T47D (cell line): Measurements from ENCODE around the gene RPUSD3.
"Not testable (repeated sequence)": the region's sequence is repeated elsewhere in the genome, so short reads cannot be mapped to it uniquely, and the experiment has no call there.

ENCODE experiments used
- DNase-seq, 2 experiments: peaks; one replicate each; pipeline versions ENCODE4 v3.0.0 to v3.0.0-alpha.2; 2011 to 2012; ENCODE audit warnings: low read depth in 1 of 2, low spot score in 1 of 2
- JUND ChIP-seq: IDR thresholded peaks from 2 replicates; pipeline ENCODE4 v1.6.1; 2012; ENCODE audit warnings: low read depth
- in situ Hi-C: cut with HindIII; loops from 2 replicates; pipeline ENCODE4 v1.10.0; 2016; ENCODE audit warnings: low sequenced_read_pairs, low pct_unique_long_range_greater_than_20kb

Gene RPUSD3

GRCh38 chr3:9861626-9862130 lies 17.9 kb upstream of the RPUSD3 start:
- TF ChIP-seq JUND: no peak
- in situ Hi-C loops: no loop called here
- no peak for DNase-seq

GRCh38 chr3:9861201-9861600 lies 17.4 kb upstream of the RPUSD3 start:
- DNase-seq: no peak
- in situ Hi-C loops: no loop called here
- TF ChIP-seq JUND: no peak

- no peak for DNase-seq
- no peak for TF ChIP-seq JUND
- in situ Hi-C loops: no loop called here
These were observed 15.8 kb upstream of the RPUSD3 start for GRCh38 chr3:9859530-9860025.

DNA sequence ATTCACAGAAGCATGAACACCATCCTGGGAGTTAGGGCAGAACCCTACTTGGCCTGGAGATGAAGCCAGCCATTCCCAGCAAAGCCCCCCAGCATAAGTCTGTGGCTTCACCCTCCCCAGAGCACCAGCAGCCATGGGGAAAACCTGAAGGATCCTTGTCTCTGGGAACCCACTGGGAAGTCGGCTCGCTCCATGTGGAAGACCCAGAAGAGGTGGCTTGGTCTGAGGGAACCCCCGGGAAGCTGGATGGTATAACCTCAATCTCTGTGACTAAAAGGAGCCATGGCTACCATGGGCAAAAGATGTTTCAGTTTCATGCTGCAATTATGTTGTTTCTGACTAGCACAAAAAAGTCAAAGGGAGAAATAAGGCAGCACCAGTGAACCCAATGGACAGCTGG lies 11.8 kb upstream of the RPUSD3 start:
- TF ChIP-seq JUND: no peak
- in situ Hi-C loops: no loop called here
- DNase-seq: no peak

DNA sequence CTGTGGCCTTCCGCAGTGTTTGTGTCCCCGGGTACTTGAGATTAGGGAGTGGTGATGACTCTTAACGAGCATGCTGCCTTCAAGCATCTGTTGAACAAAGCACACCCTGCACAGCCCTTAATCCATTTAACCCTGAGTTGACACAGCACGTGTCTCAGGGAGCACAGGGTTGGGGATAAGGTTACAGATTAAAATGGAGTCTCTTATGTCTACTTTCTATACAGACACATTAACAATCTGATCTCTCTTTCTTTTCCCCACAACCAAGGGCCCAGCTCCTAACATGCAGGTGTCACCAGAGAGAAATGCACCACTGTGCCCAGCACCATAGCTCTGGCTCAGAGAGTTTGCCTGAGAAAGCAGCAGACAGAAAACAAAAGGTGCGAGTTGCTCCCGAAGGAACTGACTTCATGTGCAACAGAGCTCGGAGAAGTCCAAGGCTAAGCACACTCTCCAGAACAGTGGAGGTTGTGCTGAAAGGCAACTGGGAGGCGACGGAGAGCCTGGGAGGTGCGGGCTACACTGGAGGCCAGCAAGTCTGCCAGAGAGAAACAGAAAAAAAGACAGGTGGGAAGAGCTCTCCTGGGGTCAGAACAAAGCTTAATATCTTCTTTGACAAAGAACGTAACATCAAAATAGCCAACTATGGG lies 10.6 kb upstream of the RPUSD3 start:
- in situ Hi-C loops, DNase-seq: not testable (repeated sequence)

- no peak for DNase-seq
- TF ChIP-seq JUND: no peak
- in situ Hi-C loops: no loop called here
These were observed 8.7 kb upstream of the RPUSD3 start for GRCh38 chr3:9852528-9852927.

DNA sequence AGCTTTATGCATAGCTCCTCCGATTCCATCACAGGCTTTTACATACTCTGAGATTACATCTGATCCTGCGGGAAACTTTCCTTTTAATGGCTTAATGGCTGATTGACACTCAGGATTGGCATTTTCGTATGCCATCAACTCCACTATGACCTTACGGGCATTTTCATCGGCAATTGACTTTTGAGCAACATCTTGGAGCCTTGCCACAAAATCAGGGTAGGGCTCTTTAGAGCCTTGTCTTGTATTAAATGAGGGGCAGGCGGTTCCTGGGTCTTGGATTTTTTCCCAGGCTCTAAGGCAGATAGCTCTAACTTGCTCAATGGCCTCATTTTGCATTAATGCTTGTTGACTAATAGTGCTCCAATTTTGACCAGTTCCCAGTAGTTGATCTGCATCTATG lies 8.1 kb upstream of the RPUSD3 start:
- DNase-seq, in situ Hi-C loops: not testable (repeated sequence)

DNA sequence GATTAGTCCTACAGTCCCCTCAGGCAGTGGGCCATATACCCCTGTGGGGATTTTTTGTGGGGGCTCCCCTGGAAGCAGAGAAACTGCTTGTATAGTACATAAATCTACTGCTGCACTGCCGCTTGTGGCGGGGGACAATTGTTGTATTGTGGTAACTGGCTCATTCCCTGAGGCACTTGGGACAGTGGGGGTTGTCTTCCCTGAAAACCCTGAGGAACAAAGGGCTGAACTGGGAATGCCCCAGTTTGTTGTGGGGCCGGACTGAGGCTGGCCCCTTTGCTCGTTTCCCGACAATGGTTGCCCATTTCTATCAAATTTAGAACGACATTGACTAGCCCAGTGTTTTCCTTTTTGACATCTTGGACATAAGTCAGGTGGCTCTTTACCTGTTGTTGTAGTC lies 7.6 kb upstream of the RPUSD3 start:
- in situ Hi-C loops, DNase-seq: not testable (repeated sequence)

DNA sequence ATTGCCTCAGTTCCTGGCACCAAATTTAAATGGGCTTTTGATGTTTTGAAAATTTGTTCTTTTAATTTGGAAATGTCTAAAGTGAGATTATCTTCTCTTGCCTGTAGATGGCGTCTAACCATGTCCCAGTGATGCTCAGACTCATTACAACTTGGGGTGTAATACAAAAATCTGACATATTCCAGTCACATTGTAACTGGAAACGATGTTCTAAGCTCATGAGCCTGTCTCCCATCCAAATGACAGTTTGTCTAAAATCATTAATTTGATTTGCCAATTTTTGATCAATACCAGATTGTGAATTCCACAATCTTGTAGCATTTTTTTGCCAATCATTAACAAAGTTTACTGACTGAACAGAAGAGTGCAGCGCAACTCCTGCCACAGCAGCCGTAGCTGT lies 5.1 kb upstream of the RPUSD3 start:
- in situ Hi-C loops: not testable (repeated sequence)
- peak in 1 of 2 experiments; percentile 46 for DNase-seq

DNA sequence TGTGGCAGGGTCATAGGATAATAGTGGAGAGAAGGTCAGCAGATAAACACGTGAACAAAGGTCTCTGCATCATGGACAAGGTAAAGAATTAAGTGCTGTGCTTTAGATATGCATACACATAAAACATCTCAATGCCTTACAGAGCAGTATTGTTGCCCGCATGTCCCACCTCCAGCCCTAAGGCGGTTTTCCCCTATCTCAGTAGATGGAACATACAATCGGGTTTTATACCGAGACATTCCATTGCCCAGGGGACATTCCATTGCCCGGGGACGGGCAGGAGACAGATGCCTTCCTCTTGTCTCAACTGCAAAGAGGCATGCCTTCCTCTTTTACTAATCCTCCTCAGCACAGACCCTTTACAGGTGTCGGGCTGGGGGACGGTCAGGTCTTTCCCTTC lies 4.1 kb upstream of the RPUSD3 start:
- DNase-seq: not testable (repeated sequence)

DNA sequence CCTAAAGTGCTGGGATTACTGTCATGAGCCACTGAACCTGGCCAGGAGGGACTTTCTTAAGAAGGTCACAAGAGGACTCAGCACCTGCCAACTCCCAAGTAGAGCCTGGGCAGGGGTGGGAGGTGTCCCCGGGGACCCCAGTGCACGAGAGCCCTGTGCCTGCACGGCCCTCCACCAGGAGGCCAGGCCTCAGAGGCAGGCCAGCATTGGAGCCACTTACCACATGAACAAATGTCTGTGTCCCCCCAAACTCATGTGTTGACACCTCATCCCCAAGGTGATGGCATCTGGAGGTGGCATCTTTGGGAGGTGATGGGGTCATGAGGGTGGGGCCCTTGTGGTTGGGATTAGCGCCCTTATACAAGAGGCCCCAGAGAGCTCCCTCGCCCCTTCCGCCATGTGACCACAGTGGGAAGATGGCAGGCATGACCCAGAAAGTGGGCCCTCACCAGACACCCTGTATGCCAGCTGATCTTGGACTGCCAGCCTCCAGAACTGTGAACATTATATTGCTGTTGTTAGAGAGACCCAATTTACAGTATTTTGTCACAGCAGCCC lies 3.2 kb upstream of the RPUSD3 start:
- no peak for DNase-seq
- TF ChIP-seq JUND: no peak
- in situ Hi-C loops: no loop called here

More for the DNA sequence above, 4.1 kb upstream of the RPUSD3 start:
- in situ Hi-C loops: not testable (repeated sequence)

DNA sequence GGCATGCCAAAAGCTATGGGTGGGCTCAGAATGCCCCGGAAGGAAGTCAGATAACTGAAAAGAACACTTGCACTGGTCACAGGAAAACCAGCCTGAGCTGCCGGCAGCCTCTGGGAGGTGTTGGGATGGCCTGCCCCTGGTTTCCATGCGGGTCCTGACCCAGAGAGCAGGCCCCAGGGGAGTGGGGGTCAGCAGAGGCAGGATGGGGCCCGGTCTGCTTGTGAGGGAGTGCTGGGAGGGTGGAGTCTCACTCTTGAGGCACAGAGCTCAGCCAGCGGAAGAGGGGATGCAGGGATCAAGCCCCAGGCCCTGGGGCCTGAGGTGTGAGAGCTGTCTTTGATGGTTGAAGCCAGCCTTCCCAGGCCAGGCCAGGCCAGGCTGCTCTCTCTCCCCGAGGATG lies 2.4 kb upstream of the RPUSD3 start:
- in situ Hi-C loops: no loop called here
- no peak for TF ChIP-seq JUND
- DNase-seq: no peak

DNA sequence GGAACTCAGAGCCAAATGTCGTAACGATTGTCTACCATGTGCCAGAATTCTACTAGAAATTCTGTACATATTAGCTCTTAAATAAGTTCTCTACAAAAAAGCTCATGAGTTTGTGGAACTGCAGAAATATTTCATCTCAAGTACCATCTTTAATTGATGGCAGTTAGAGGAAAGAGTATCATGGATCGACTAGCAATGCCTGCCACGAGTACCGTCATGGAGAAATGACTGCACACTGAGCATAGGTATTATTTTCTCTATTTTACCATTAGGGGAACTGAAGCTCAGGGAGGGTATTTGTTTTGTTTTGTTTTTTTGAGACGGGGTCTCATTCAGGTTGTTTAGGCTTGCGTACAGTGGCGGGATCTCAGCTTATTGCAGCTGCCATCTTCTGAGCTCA lies 2.8 kb downstream of the RPUSD3 start:
- TF ChIP-seq JUND: no peak
- in situ Hi-C loops: no loop called here
- DNase-seq: no peak

GRCh38 chr3:9838856-9839255 lies 5.0 kb downstream of the RPUSD3 start:
- in situ Hi-C loops: no loop called here
- no peak for DNase-seq
- TF ChIP-seq JUND: no peak
